Esophagus (tissue), 2 donors: ENCODE data around the gene FAM236D. TPM values are rescaled to one million over a fixed set of nuclear protein-coding genes. Genes with fewer than 3 reads are reported as not detected.
"Not testable (repeated sequence)": the region's sequence is repeated elsewhere in the genome, so short reads cannot be mapped to it uniquely, and the experiment has no call there.

Experiments used
- H3K27ac ChIP-seq, 2 donors: one replicate each; pipeline ENCODE4 v1.5.1; 2013; ENCODE audit warnings: low read depth in 2 of 2, mild to moderate bottlenecking in 2 of 2, inconsistent platforms in 1 of 2, low read length in 1 of 2, moderate library complexity in 1 of 2
- H3K27me3 ChIP-seq, 2 donors: one replicate each; pipeline ENCODE4 v1.6.1; 2013; ENCODE audit warnings: low read length in 2 of 2, control low read depth in 1 of 2, mild to moderate bottlenecking in 1 of 2; ENCODE audit not compliant: insufficient read depth in 2 of 2, control insufficient read depth in 1 of 2
- H3K36me3 ChIP-seq, 2 donors: one replicate each; pipeline ENCODE4 v1.6.1; 2013; ENCODE audit warnings: low read length in 1 of 2; ENCODE audit not compliant: control insufficient read depth in 2 of 2, insufficient read depth in 2 of 2
- H3K4me1 ChIP-seq, 2 donors: one replicate each; pipeline ENCODE4 v1.6.1; 2013; ENCODE audit warnings: low read length in 1 of 2; ENCODE audit not compliant: control insufficient read depth in 2 of 2, insufficient read depth in 2 of 2
- H3K4me3 ChIP-seq, 2 donors: one replicate each; pipeline ENCODE4 v1.5.1; 2013; ENCODE audit warnings: low read length in 2 of 2, mild to moderate bottlenecking in 2 of 2, low read depth in 1 of 2, moderate library complexity in 1 of 2
- H3K9me3 ChIP-seq, 2 donors: one replicate each; pipeline ENCODE4 v1.6.1; 2013; ENCODE audit warnings: mild to moderate bottlenecking in 2 of 2, low read depth in 1 of 2, low read length in 1 of 2, moderate library complexity in 1 of 2; ENCODE audit not compliant: control insufficient read depth in 2 of 2, insufficient read depth in 1 of 2
- WGBS, 2 donors: extraction: QIAGEN DNeasy Blood & Tissue Kit; methylation state at CpG; one replicate each; pipeline ENCODE4 v1.1.7; 2013; 5-methylcytosine and 5-hydroxymethylcytosine counted together
- polyA plus RNA-seq, 2 donors: library from polyadenylated mRNA; stranded (reverse); fragments of 200-250 nt; gene quantifications; one replicate each; pipeline ENCODE4 v1.2.3, GENCODE V29; 2013
- donor health status: healthy with polysubstance abuse.
- donor health status: Bipolar disorder and iron deficiency.

FAM236D gene
- polyA plus RNA-seq, 2 donors, result not detected

- WGBS, 2 donors, result no CpG with 5 or more reads among the region's 44 CpGs
- H3K27me3 ChIP-seq, H3K27ac ChIP-seq, H3K4me3 ChIP-seq, H3K36me3 ChIP-seq, H3K4me1 ChIP-seq, H3K9me3 ChIP-seq: not testable (repeated sequence)
Measured at GRCh38 chrX:72776653-72777466, 31.1 kb downstream of the FAM236D start, which contains the start of gene DMRTC1B. TSS of gene DMRTC1B (plus strand) at chrX:72776890. CDS start at chrX:72845136, 68,246 bp downstream.

- not testable (repeated sequence) for H3K9me3 ChIP-seq, H3K27ac ChIP-seq, H3K4me3 ChIP-seq, H3K36me3 ChIP-seq, H3K27me3 ChIP-seq, H3K4me1 ChIP-seq
- WGBS, 2 donors, result no CpG with 5 or more reads among the region's 9 CpGs
Measured at GRCh38 chrX:72760454-72760853, 47.6 kb downstream of the FAM236D start.

Other genes with a start within 250 kb of the FAM236D start
- 10 to 100 TPM; 13.9 to 31.1 TPM for gene HDAC8, start 235.4 kb downstream of the FAM236D start, polyA plus RNA-seq
- gene PHKA1, start 93.9 kb downstream of the FAM236D start, polyA plus RNA-seq, result 1 to 10 TPM; 2.8 to 3.3 TPM
- gene DMRTC1B, start 31.3 kb downstream of the FAM236D start, polyA plus RNA-seq, result under 1 TPM in 1 of 2 donors, not detected in 1; 0.11 TPM
- not detected for gene FAM236B, start 25.6 kb downstream of the FAM236D start, polyA plus RNA-seq
- not detected for gene FAM236C, start 104.4 kb upstream of the FAM236D start, polyA plus RNA-seq
- not detected for gene FAM236A, start 130.0 kb upstream of the FAM236D start, polyA plus RNA-seq
- not detected for gene DMRTC1, start 135.6 kb upstream of the FAM236D start, polyA plus RNA-seq
- gene PABPC1L2B, start 194.7 kb upstream of the FAM236D start, polyA plus RNA-seq, result not detected